Sigmoid colon (tissue), 4 donors: ENCODE data around the gene GRM5.

Source experiments
- EP300 ChIP-seq, 4 donors: sonication (generic); formaldehyde crosslinking; IDR thresholded peaks; one replicate each; pipeline ENCODE4 v1.6.1; 2017; ENCODE audit warnings: antibody characterized with exemption in 4 of 4
- POLR2A ChIP-seq, 2 donors: fragments of 450-650 bp; IDR thresholded peaks; one replicate each; pipeline ENCODE4 v1.6.1; 2016; ENCODE audit warnings: antibody characterized with exemption in 2 of 2, mild to moderate bottlenecking in 2 of 2, moderate library complexity in 2 of 2
- TF ChIP-seq, protein P1 (sequence below), 4 experiments: fragments of 450-650 bp in 3 of 4; fragments of 200-600 bp in 1 of 4; IDR thresholded peaks; one replicate each; pipeline ENCODE4 v1.5.1; 2016 to 2019; ENCODE audit warnings: antibody characterized with exemption in 4 of 4, mild to moderate bottlenecking in 3 of 4, moderate library complexity in 2 of 4

DNA sequence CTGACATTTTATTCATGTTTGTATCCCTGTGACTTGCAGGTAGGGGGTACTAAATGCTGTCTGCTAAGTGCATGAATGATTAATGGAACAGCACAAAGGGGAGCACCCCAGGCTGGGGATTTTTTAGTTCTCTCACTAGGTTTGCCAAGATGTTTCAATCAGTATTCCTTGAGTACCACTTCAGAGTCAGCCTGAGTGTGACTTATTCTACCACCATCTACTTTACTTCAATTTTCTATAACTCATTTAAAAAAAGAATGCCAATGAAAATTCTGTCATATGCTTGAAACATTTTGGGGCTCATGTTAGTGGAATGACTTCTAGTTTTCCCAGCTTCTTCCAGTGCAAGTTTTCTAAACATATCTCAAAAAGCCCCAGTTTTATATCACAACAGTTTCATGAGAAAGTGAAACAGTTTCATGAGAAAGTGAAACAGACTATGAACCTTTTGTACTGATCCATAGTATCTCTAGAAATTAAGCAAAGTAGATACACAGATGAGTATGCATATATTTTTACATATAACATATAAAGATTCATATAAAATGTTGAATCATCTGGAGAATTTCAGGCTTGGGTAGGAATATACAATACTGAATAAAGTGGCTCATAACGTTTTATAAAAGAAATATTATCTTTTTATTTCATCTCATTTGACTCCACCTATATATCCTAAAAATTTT is 252.4 kb downstream of the GRM5 start:
- TF ChIP-seq EP300 (IDR thresholded peaks at IDR 0.05) (no peak), POLR2A (IDR thresholded peaks at IDR 0.05) (no peak)
- TF ChIP-seq, protein P1, sequence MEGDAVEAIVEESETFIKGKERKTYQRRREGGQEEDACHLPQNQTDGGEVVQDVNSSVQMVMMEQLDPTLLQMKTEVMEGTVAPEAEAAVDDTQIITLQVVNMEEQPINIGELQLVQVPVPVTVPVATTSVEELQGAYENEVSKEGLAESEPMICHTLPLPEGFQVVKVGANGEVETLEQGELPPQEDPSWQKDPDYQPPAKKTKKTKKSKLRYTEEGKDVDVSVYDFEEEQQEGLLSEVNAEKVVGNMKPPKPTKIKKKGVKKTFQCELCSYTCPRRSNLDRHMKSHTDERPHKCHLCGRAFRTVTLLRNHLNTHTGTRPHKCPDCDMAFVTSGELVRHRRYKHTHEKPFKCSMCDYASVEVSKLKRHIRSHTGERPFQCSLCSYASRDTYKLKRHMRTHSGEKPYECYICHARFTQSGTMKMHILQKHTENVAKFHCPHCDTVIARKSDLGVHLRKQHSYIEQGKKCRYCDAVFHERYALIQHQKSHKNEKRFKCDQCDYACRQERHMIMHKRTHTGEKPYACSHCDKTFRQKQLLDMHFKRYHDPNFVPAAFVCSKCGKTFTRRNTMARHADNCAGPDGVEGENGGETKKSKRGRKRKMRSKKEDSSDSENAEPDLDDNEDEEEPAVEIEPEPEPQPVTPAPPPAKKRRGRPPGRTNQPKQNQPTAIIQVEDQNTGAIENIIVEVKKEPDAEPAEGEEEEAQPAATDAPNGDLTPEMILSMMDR (IDR thresholded peaks at IDR 0.05) = no peak
